NOMO-1 treated with dmso at 0.1 percent for 144 hours (cell line): Measurements from ENCODE around the gene PRDM5.
"Not testable (repeated sequence)": the region's sequence is repeated elsewhere in the genome, so short reads cannot be mapped to it uniquely, and the experiment has no call there.

Experiments
- DNase-seq: peaks from one replicate; lab custom pipeline; 2025; ENCODE audit not compliant: unreplicated experiment; lab: John Stamatoyannopoulos, UW

The PRDM5 gene

DNA sequence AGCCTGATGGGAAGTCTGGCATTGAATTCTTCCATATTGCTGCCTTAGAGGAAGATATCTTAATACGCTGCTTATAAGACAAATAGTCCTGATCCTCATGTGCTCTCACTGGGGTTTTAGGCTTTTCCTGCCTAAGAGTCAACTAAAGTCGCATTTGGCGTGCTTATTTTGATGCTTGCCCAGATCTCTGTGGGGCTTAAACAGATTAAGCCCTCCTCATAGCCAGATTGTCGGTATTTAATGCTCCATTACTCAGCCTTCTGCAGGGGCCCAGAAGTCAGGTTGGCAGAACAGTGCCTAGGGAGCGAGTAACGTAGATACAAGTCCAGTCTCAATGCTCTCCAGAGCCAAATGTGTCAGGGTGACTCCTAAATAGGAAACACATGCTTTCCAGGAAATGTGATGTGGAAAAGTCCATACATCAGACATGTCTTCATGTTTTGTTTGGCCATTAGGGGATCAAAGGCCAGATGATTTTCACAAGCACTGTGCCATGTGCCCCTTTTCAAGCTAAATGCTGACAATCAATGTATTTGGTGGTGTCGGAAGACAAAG, 262.8 kb downstream of the PRDM5 start:
- DNase-seq = no peak

DNA sequence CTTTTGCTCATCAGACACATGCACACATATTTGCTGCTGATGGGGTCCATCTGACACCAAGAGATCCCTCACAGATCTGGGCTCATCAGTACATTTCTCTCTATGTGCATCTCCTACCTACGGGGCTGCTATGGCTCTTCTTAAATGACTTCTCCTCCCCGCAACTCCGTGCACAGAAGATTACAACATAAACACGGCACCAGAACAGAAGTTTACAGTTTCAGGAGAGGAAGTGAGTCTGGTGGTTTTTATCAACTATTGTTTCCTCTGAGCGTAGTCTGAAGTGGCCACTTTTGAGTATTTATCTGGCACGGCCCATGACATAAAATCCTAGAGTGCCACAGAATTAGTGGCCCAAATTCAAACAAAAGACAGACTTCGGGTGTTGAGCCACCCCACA, 263.8 kb downstream of the PRDM5 start:
- peak; percentile 89 for DNase-seq

GRCh38 chr4:120653804-120654573, 268.5 kb downstream of the PRDM5 start:
- no peak for DNase-seq

- not testable (repeated sequence) for DNase-seq
These were observed 274.2 kb downstream of the PRDM5 start for GRCh38 chr4:120648336-120648735.
